ENCODE results near the gene NWD2.

Gene NWD2

GRCh38 chr4:37453999-37454800 is 209.7 kb downstream of the NWD2 start:
- peak in 1 of 2 experiments; percentile 84 for DNase-seq (ENCODE audit: low read depth in 1 of 2, low spot score in 1 of 2)
- TF ChIP-seq JUND (IDR thresholded peaks at IDR 0.05; ENCODE audit: low read depth), result no peak; the same call in none of the 2 replicates
- in situ Hi-C loops (cut with HindIII; ENCODE audit: low pct_unique_long_range_greater_than_20kb, low sequenced_read_pairs), result no loop called here

GRCh38 chr4:37455301-37456131 is 211.0 kb downstream of the NWD2 start:
- TF ChIP-seq JUND (IDR thresholded peaks at IDR 0.05; ENCODE audit: low read depth), result no peak
- in situ Hi-C loops (cut with HindIII; ENCODE audit: low pct_unique_long_range_greater_than_20kb, low sequenced_read_pairs), result no loop called here
- DNase-seq (ENCODE audit: low read depth in 1 of 2, low spot score in 1 of 2), result peak in 1 of 2 experiments; percentile 71

DNA sequence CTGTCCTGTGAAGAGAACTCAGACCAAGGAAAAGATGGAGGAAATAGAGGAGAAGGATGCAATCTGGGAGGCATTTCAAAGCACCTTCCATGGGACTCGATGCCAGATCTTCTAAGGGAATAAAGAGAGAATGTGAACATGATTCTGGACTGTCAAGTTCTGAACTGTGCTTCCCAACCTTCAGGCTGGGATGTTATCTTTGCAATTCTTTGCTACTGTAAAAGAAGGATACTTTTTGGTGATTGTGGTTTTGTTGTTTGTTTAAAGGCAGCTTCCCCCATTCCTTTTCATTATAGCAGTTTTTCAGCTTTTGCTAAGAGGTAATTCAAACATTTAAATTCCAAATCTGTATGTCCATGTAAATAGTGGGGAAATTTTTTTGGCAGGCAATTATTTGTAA is 217.3 kb downstream of the NWD2 start:
- in situ Hi-C loops (cut with HindIII; ENCODE audit: low pct_unique_long_range_greater_than_20kb, low sequenced_read_pairs), result no loop called here
- no peak; the same call in 1 of the 2 replicates for TF ChIP-seq JUND (IDR thresholded peaks at IDR 0.05; ENCODE audit: low read depth)
- peak in 1 of 2 experiments; percentile 91 for DNase-seq (ENCODE audit: low read depth in 1 of 2, low spot score in 1 of 2)

DNA sequence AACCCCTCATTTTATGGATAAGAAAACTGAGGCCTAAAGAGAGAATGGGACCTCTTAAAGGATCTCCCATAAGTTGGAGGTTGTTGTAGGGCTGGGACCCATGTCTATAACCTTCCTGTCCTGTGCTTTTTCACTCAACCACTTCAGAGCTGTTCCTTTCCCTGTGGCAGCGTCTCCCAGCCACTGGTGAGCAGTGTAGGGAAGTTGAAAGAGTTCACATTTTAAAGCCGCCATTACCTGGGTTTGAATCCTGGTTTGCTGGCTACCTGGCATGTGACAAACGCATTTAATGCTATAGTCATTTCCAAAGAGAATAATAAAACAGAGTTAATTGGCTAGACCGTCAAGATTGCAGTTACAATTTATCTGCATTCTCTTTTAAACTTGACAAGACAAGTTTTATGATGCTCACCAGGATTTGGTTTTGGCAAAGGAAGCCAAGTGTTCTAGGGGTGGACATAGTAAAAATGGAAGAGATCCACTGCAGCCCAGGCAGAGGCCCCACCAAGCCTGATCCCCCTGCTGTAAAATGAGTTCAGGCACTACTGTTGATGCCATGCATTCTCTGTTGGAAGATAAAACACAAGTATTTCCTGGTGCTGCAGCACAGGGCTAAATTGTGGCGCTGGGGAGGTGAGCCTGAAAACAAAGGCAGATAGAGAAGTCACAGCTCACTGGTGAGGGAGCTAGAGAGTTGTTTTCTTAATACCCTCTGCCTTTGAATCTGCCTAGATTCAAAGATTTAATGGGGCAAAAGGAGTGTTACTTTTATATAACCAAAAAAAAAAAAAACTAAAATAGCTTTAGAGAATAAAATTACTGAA is 218.7 kb downstream of the NWD2 start:
- in situ Hi-C loops (cut with HindIII; ENCODE audit: low pct_unique_long_range_greater_than_20kb, low sequenced_read_pairs), result no loop called here
- TF ChIP-seq JUND (IDR thresholded peaks at IDR 0.05; ENCODE audit: low read depth), result no peak
- peak in 1 of 2 experiments; percentile 67 for DNase-seq (ENCODE audit: low read depth in 1 of 2, low spot score in 1 of 2)

DNA sequence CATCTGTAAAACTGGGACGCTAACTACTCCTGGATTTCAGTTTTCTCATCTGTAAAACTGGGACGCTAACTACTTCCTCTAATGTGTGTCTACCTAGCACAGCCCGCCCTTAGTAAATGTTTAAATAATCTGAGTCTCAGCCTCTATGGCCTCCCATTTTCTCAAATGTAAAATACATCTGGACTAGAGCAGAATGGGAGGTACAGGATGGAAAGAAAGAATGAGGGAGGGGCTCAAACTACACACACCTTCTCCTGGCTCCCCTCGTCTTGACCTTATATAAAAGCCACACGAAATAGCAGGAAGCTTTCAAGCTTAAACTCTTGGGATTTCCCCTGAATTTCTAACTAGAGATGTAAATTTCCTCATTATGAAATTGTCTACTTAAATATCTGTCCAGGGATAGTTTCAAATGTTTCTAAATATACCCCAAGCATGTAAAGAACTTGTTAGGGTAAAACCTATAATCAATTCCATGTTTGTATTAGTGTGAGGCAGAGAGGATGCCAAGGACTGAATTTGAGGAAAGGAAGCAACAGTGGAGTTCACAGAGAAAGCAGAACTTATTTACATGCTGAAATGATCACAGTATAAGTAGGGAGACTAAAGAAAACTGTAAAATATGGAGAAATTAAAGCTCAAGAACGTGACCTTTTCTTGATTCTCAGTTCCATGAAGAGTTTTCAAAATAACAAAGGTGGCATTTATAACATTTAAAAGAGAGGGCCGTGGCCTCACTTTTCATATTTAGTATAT is 220.0 kb downstream of the NWD2 start:
- in situ Hi-C loops (cut with HindIII; ENCODE audit: low pct_unique_long_range_greater_than_20kb, low sequenced_read_pairs), result no loop called here
- TF ChIP-seq JUND (IDR thresholded peaks at IDR 0.05; ENCODE audit: low read depth), result no peak
- DNase-seq (ENCODE audit: low read depth in 1 of 2, low spot score in 1 of 2), result peak in 1 of 2 experiments; percentile 62

DNA sequence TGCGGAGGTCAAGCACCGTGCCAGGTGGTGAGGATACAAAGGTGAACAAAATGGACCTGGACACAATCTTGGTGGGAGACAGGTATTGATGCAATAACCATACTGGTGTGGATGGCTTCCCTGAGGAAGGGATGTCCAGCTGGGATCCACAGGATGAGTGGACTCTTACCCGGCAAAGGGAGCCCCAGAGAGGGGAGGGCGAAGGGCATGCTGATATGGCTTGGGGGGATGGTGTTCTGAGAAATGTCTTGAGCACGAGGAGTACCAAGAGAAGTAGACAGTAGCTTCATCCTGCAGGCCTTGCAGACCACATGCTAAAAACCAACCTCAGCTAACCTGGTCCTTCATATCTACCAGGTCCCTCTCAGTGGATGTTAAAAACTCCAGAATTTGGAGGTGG is 220.8 kb downstream of the NWD2 start:
- TF ChIP-seq JUND (IDR thresholded peaks at IDR 0.05; ENCODE audit: low read depth), result no peak
- in situ Hi-C loops (cut with HindIII; ENCODE audit: low pct_unique_long_range_greater_than_20kb, low sequenced_read_pairs), result no loop called here
- no peak for DNase-seq (ENCODE audit: low read depth in 1 of 2, low spot score in 1 of 2)

- no peak for DNase-seq (ENCODE audit: low read depth in 1 of 2, low spot score in 1 of 2)
- no peak for TF ChIP-seq JUND (IDR thresholded peaks at IDR 0.05; ENCODE audit: low read depth)
- in situ Hi-C loops (cut with HindIII; ENCODE audit: low pct_unique_long_range_greater_than_20kb, low sequenced_read_pairs), result no loop called here
Measured at GRCh38 chr4:37465845-37466244, 221.3 kb downstream of the NWD2 start.

GRCh38 chr4:37467223-37467622 is 222.7 kb downstream of the NWD2 start:
- TF ChIP-seq JUND (IDR thresholded peaks at IDR 0.05; ENCODE audit: low read depth), result no peak
- DNase-seq (ENCODE audit: low read depth in 1 of 2, low spot score in 1 of 2), result no peak
- in situ Hi-C loops (cut with HindIII; ENCODE audit: low pct_unique_long_range_greater_than_20kb, low sequenced_read_pairs), result no loop called here

- in situ Hi-C loops (cut with HindIII; ENCODE audit: low pct_unique_long_range_greater_than_20kb, low sequenced_read_pairs), result no loop called here
- no peak for DNase-seq (ENCODE audit: low read depth in 1 of 2, low spot score in 1 of 2)
- no peak for TF ChIP-seq JUND (IDR thresholded peaks at IDR 0.05; ENCODE audit: low read depth)
Measured at GRCh38 chr4:37467824-37468223, 223.3 kb downstream of the NWD2 start.

DNA sequence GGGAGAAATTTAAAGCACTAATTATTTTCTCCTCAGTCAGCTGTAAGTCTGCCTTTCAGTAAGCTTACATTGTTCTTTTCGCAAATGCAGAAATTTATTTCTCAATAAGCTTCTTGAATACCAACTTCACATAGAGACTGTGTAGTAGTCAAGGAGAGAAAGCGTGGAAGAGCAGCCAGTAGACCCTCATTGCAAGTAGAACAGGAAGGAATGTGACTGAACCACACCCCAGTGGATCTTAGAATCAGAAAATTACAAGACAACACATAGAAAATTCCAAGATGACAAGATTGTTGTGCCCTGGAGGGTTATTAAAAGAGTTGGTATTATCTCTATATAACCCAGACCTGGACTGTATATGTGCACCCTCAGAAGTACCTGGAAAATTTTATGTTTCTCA is 224.7 kb downstream of the NWD2 start:
- in situ Hi-C loops (cut with HindIII; ENCODE audit: low pct_unique_long_range_greater_than_20kb, low sequenced_read_pairs), result no loop called here
- no peak for TF ChIP-seq JUND (IDR thresholded peaks at IDR 0.05; ENCODE audit: low read depth)
- DNase-seq (ENCODE audit: low read depth in 1 of 2, low spot score in 1 of 2), result no peak

GRCh38 chr4:37470245-37470644 is 225.7 kb downstream of the NWD2 start:
- in situ Hi-C loops (cut with HindIII; ENCODE audit: low pct_unique_long_range_greater_than_20kb, low sequenced_read_pairs), result no loop called here

DNA sequence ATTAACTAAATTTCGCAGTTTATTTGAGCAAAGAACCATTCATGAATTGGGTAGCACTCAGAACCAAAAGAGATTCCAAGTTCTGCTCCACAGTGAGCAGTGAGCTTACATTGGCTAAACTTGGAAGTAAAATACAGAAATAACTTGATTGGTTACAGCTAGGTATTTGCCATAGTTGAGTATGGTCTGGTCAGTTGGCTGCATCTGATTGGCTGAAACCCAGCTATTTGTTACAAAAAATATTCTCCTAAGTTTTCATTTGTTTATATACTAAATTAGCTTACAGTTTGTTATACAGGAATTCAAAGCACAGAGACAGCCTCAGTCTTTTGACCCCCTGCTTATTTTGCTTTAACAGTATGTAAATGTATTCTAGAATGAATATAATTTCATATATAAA is 226.6 kb downstream of the NWD2 start:
- 0 out of 2 replicates have a peak, but pooled peaks have one; percentile 10 for TF ChIP-seq JUND (IDR thresholded peaks at IDR 0.05; ENCODE audit: low read depth)
- peak in 1 of 2 experiments; percentile 79 for DNase-seq (ENCODE audit: low read depth in 1 of 2, low spot score in 1 of 2)
- in situ Hi-C loops (cut with HindIII; ENCODE audit: low pct_unique_long_range_greater_than_20kb, low sequenced_read_pairs), result no loop called here

More at GRCh38 chr4:37470245-37470644, 225.7 kb downstream of the NWD2 start:
- DNase-seq (ENCODE audit: low read depth in 1 of 2, low spot score in 1 of 2), result no peak
- no peak for TF ChIP-seq JUND (IDR thresholded peaks at IDR 0.05; ENCODE audit: low read depth)

Measured in T47D (cell line).